Measurements from ENCODE around the gene ABCC5. TPM values are rescaled to one million over a fixed set of nuclear protein-coding genes. Genes with fewer than 3 reads are reported as not detected.

Gene ABCC5
- polyA plus RNA-seq, 1 donor (not counting 4 experiments of a cell fraction or from before 2014, with no cell fraction given), result 28.7 TPM

GRCh38 chr3:184016811-184017671 is 643 bp downstream of the ABCC5 start:
- no peak for DNase-seq (ENCODE audit: low read depth, low spot score)
- Histone ChIP-seq H3K27ac (ENCODE audit: control insufficient read depth, insufficient read depth, low read length) (peak overlapping the region; percentile 60), H4K20me1 (ENCODE audit: control insufficient read depth, extremely low read depth, insufficient read depth, low read length) (no peaks in the 10 kb centered on the region), H2AFZ (ENCODE audit: control insufficient read depth, low read length) (peak overlapping the region; percentile 100), H3K9ac (ENCODE audit: control insufficient read depth, extremely low read depth, insufficient read depth, low read length) (peak overlapping the region; percentile 75), H3K4me2 (ENCODE audit: control insufficient read depth, extremely low read depth, insufficient read depth, low read depth, low read length) (peak overlapping the region; percentile 98), H3K36me3 (ENCODE audit: control insufficient read depth in 2 of 2, extremely low read depth in 1 of 2, insufficient read depth in 2 of 2, low read length in 2 of 2) (peaks cover 0 to 6% of the 10 kb centered on the region in 2 experiments), H3K9me1 (ENCODE audit: control insufficient read depth, extremely low read depth, insufficient read depth, low read length) (no peaks in the 10 kb centered on the region), H3K4me1 (ENCODE audit: control insufficient read depth, extremely low read depth, insufficient read depth, low read length) (peaks cover 18% of the 10 kb centered on the region), H3K79me2 (ENCODE audit: control insufficient read depth, insufficient read depth, low read length) (peaks cover 23% of the 10 kb centered on the region), H3K9me3 (ENCODE audit: control insufficient read depth, low read depth, low read length) (no peaks in the 10 kb centered on the region), H3K27me3 (ENCODE audit: control insufficient read depth, extremely low read depth, insufficient read depth, low read length) (no peaks in the 10 kb centered on the region), H3K4me3 (ENCODE audit: control insufficient read depth in 2 of 3, extremely low read depth in 1 of 3, insufficient read depth in 2 of 3, low read depth in 1 of 3, low read length in 3 of 3) (peak overlapping the region; percentile 89 to 98 (median 95))
- dilution Hi-C loops (cut with MboI; ENCODE audit: extremely low pct_ligation_motif_present, low sequenced_read_pairs), result no loop called here
- no peak for TF ChIP-seq EZH2 (IDR thresholded peaks at IDR 0.05; ENCODE audit: low read length)
- TF ChIP-seq, protein P1, sequence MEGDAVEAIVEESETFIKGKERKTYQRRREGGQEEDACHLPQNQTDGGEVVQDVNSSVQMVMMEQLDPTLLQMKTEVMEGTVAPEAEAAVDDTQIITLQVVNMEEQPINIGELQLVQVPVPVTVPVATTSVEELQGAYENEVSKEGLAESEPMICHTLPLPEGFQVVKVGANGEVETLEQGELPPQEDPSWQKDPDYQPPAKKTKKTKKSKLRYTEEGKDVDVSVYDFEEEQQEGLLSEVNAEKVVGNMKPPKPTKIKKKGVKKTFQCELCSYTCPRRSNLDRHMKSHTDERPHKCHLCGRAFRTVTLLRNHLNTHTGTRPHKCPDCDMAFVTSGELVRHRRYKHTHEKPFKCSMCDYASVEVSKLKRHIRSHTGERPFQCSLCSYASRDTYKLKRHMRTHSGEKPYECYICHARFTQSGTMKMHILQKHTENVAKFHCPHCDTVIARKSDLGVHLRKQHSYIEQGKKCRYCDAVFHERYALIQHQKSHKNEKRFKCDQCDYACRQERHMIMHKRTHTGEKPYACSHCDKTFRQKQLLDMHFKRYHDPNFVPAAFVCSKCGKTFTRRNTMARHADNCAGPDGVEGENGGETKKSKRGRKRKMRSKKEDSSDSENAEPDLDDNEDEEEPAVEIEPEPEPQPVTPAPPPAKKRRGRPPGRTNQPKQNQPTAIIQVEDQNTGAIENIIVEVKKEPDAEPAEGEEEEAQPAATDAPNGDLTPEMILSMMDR (optimal IDR thresholded peaks at IDR 0.05 in 1 of 3, IDR thresholded peaks at IDR 0.05 in 1 of 3, conservative IDR thresholded peaks at IDR 0.05 in 1 of 3; ENCODE audit: extremely low read depth in 1 of 3, insufficient read depth in 2 of 3, low read length in 3 of 3), result peak; percentile 71 to 91 (median 73)
- FAIRE-seq, result peak; percentile 49

DNA sequence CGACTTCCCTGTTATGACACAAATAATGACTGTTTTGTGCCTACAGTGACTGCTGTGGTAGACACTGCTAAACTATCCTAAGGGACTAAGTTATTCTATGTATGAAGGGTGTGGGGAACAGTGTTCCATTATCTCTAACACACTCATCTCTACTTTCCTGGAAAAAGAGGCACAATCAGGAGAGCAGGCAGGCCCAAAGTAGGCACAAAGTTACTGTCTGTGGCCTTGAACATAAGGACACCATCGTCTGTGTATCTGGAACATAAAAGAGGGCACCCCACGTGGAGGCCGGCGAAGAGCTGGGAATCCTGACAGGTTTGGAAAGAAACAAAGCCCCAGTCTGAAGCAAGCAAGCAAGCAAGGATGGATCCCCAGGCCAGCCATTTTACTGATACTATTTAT is 1.5 kb downstream of the ABCC5 start:
- H2AFZ ChIP-seq (ENCODE audit: control insufficient read depth, low read length), result no peak overlapping the region
- H3K27me3 ChIP-seq (ENCODE audit: control insufficient read depth, extremely low read depth, insufficient read depth, low read length), result no peaks in the 10 kb centered on the region
- H3K4me1 ChIP-seq (ENCODE audit: control insufficient read depth, extremely low read depth, insufficient read depth, low read length), result peaks cover 18% of the 10 kb centered on the region
- H4K20me1 ChIP-seq (ENCODE audit: control insufficient read depth, extremely low read depth, insufficient read depth, low read length), result no peaks in the 10 kb centered on the region
- H3K9me3 ChIP-seq (ENCODE audit: control insufficient read depth, low read depth, low read length), result no peaks in the 10 kb centered on the region
- dilution Hi-C loops (cut with MboI; ENCODE audit: extremely low pct_ligation_motif_present, low sequenced_read_pairs), result no loop called here
- H3K36me3 ChIP-seq (ENCODE audit: control insufficient read depth in 2 of 2, extremely low read depth in 1 of 2, insufficient read depth in 2 of 2, low read length in 2 of 2), result peaks cover 0 to 8% of the 10 kb centered on the region in 2 experiments
- H3K4me3 ChIP-seq (ENCODE audit: control insufficient read depth in 2 of 3, extremely low read depth in 1 of 3, insufficient read depth in 2 of 3, low read depth in 1 of 3, low read length in 3 of 3), result peak overlapping the region in 1 of 3 experiments; percentile 12
- H3K9me1 ChIP-seq (ENCODE audit: control insufficient read depth, extremely low read depth, insufficient read depth, low read length), result no peaks in the 10 kb centered on the region
- H3K79me2 ChIP-seq (ENCODE audit: control insufficient read depth, insufficient read depth, low read length), result peaks cover 23% of the 10 kb centered on the region
- FAIRE-seq (no peak), DNase-seq (ENCODE audit: low read depth, low spot score) (no peak)
- H3K4me2 ChIP-seq (ENCODE audit: control insufficient read depth, extremely low read depth, insufficient read depth, low read depth, low read length), result peak overlapping the region; percentile 98
- H3K27ac ChIP-seq (ENCODE audit: control insufficient read depth, insufficient read depth, low read length), result no peak overlapping the region
- H3K9ac ChIP-seq (ENCODE audit: control insufficient read depth, extremely low read depth, insufficient read depth, low read length), result no peak overlapping the region
- no peak for TF ChIP-seq EZH2 (IDR thresholded peaks at IDR 0.05; ENCODE audit: low read length)
- TF ChIP-seq, protein P1 (optimal IDR thresholded peaks at IDR 0.05 in 1 of 3, IDR thresholded peaks at IDR 0.05 in 1 of 3, conservative IDR thresholded peaks at IDR 0.05 in 1 of 3; ENCODE audit: extremely low read depth in 1 of 3, insufficient read depth in 2 of 3, low read length in 3 of 3), result no peak

All from keratinocyte (primary cell).